ENCODE data around the gene NUMA1. TPM values are rescaled to one million over a fixed set of nuclear protein-coding genes. Genes with fewer than 3 reads are reported as not detected.

The NUMA1 gene
- total and polyA plus RNA-seq, 3 experiments from 2014 or later: 73.5 to 110 (median 106) TPM

- Mint-ChIP-seq H3K36me3 (peaks cover 4 to 24% (median 10%) of the 10 kb centered on the region in 3 donors), H3K4me3 (no peak overlapping the region), H3K27me3 (no peaks in the 10 kb centered on the region), H3K27ac (peak overlapping the region in 3 of 8 donors; percentile 29 to 88 (median 48)), H3K9me3 (no peaks in the 10 kb centered on the region), H3K4me1 (peaks cover 18 to 31% (median 30%) of the 10 kb centered on the region in 3 donors)
- Histone ChIP-seq H3K9me3 (ENCODE audit: low read length) (no peaks in the 10 kb centered on the region), H3K27me3 (ENCODE audit: insufficient read depth, low read length, poor library complexity, severe bottlenecking) (no peaks in the 10 kb centered on the region), H3K4me3 (ENCODE audit: low read length) (no peak overlapping the region), H3K36me3 (ENCODE audit: insufficient read depth, low read length) (no peaks in the 10 kb centered on the region), H3K27ac (ENCODE audit: low read depth, low read length) (no peak overlapping the region), H3K4me1 (ENCODE audit: insufficient read depth, low read length) (peaks cover 5% of the 10 kb centered on the region)
- POLR2A ChIA-PET: no interaction called here
- CTCF ChIA-PET: no interaction called here
- DNase-seq: no peak
Observed at GRCh38 chr11:72072348-72072747, 8.0 kb downstream of the NUMA1 start.

- Histone ChIP-seq H3K27ac (ENCODE audit: low read depth, low read length) (no peak overlapping the region), H3K27me3 (ENCODE audit: insufficient read depth, low read length, poor library complexity, severe bottlenecking) (no peaks in the 10 kb centered on the region), H3K36me3 (ENCODE audit: insufficient read depth, low read length) (no peaks in the 10 kb centered on the region), H3K4me3 (ENCODE audit: low read length) (no peak overlapping the region), H3K4me1 (ENCODE audit: insufficient read depth, low read length) (peaks cover 5% of the 10 kb centered on the region), H3K9me3 (ENCODE audit: low read length) (no peaks in the 10 kb centered on the region)
- Mint-ChIP-seq H3K4me1 (peaks cover 15 to 27% (median 23%) of the 10 kb centered on the region in 3 donors), H3K27me3 (no peaks in the 10 kb centered on the region), H3K9me3 (no peaks in the 10 kb centered on the region), H3K36me3 (peaks cover 4 to 24% (median 8%) of the 10 kb centered on the region in 3 donors), H3K27ac (peak overlapping the region in 3 of 8 donors; percentile 20 to 75 (median 25)), H3K4me3 (no peak overlapping the region)
- no peak for DNase-seq
- CTCF ChIA-PET: no interaction called here
- POLR2A ChIA-PET: no interaction called here
Observed at GRCh38 chr11:72070491-72070890, 9.9 kb downstream of the NUMA1 start.

- peaks cover 5% of the 10 kb centered on the region for H3K4me1 ChIP-seq (ENCODE audit: insufficient read depth, low read length)
- POLR2A ChIA-PET: no interaction called here
- no peak overlapping the region for H3K27ac ChIP-seq (ENCODE audit: low read depth, low read length)
- H3K4me3 Mint-ChIP-seq: no peak overlapping the region
- CTCF ChIA-PET: no interaction called here
- peaks cover 15 to 24% (median 23%) of the 10 kb centered on the region in 3 donors for H3K4me1 Mint-ChIP-seq
- H3K9me3 ChIP-seq (ENCODE audit: low read length): no peaks in the 10 kb centered on the region
- peaks cover 4 to 24% (median 8%) of the 10 kb centered on the region in 3 donors for H3K36me3 Mint-ChIP-seq
- H3K9me3 Mint-ChIP-seq: no peaks in the 10 kb centered on the region
- no peaks in the 10 kb centered on the region for H3K27me3 ChIP-seq (ENCODE audit: insufficient read depth, low read length, poor library complexity, severe bottlenecking)
- DNase-seq: no peak
- no peaks in the 10 kb centered on the region for H3K27me3 Mint-ChIP-seq
- H3K4me3 ChIP-seq (ENCODE audit: low read length): no peak overlapping the region
- H3K36me3 ChIP-seq (ENCODE audit: insufficient read depth, low read length): no peaks in the 10 kb centered on the region
- H3K27ac Mint-ChIP-seq: peak overlapping the region in 3 of 8 donors; percentile 33 to 83 (median 63)
Observed at GRCh38 chr11:72069787-72070251, 10.5 kb downstream of the NUMA1 start.

- Histone ChIP-seq H3K4me3 (ENCODE audit: low read length) (no peak overlapping the region), H3K27ac (ENCODE audit: low read depth, low read length) (no peak overlapping the region), H3K36me3 (ENCODE audit: insufficient read depth, low read length) (no peaks in the 10 kb centered on the region), H3K27me3 (ENCODE audit: insufficient read depth, low read length, poor library complexity, severe bottlenecking) (no peaks in the 10 kb centered on the region), H3K9me3 (ENCODE audit: low read length) (no peaks in the 10 kb centered on the region), H3K4me1 (ENCODE audit: insufficient read depth, low read length) (peaks cover 5% of the 10 kb centered on the region)
- H3K36me3 Mint-ChIP-seq: peaks cover 4 to 23% (median 8%) of the 10 kb centered on the region in 3 donors
- no peak for DNase-seq
- ChIA-PET CTCF (no interaction called here), POLR2A (no interaction called here)
- H3K27me3 Mint-ChIP-seq: no peaks in the 10 kb centered on the region
- H3K9me3 Mint-ChIP-seq: no peaks in the 10 kb centered on the region
- H3K4me3 Mint-ChIP-seq: no peak overlapping the region
- H3K27ac Mint-ChIP-seq: peak overlapping the region in 6 of 8 donors; percentile 33 to 90 (median 78)
- peaks cover 15 to 24% (median 23%) of the 10 kb centered on the region in 3 donors for H3K4me1 Mint-ChIP-seq
Observed at GRCh38 chr11:72069200-72069599, 11.1 kb downstream of the NUMA1 start.

- DNase-seq: no peak
- Mint-ChIP-seq H3K27me3 (no peaks in the 10 kb centered on the region), H3K4me3 (no peak overlapping the region), H3K36me3 (peaks cover 0 to 20% (median 5%) of the 10 kb centered on the region in 3 donors), H3K4me1 (peaks cover 15 to 24% (median 23%) of the 10 kb centered on the region in 3 donors), H3K9me3 (no peaks in the 10 kb centered on the region), H3K27ac (peak overlapping the region in 3 of 8 donors; percentile 38 to 69 (median 65))
- CTCF ChIA-PET: no interaction called here
- Histone ChIP-seq H3K36me3 (ENCODE audit: insufficient read depth, low read length) (no peaks in the 10 kb centered on the region), H3K27ac (ENCODE audit: low read depth, low read length) (no peak overlapping the region), H3K27me3 (ENCODE audit: insufficient read depth, low read length, poor library complexity, severe bottlenecking) (no peaks in the 10 kb centered on the region), H3K9me3 (ENCODE audit: low read length) (no peaks in the 10 kb centered on the region), H3K4me3 (ENCODE audit: low read length) (no peak overlapping the region), H3K4me1 (ENCODE audit: insufficient read depth, low read length) (peaks cover 5% of the 10 kb centered on the region)
- POLR2A ChIA-PET: no interaction called here
Observed at GRCh38 chr11:72067676-72068075, 12.7 kb downstream of the NUMA1 start.

- Histone ChIP-seq H3K4me1 (ENCODE audit: insufficient read depth, low read length) (peaks cover 5% of the 10 kb centered on the region), H3K27me3 (ENCODE audit: insufficient read depth, low read length, poor library complexity, severe bottlenecking) (no peaks in the 10 kb centered on the region), H3K36me3 (ENCODE audit: insufficient read depth, low read length) (no peaks in the 10 kb centered on the region), H3K9me3 (ENCODE audit: low read length) (no peaks in the 10 kb centered on the region), H3K27ac (ENCODE audit: low read depth, low read length) (no peak overlapping the region), H3K4me3 (ENCODE audit: low read length) (no peak overlapping the region)
- POLR2A ChIA-PET: interaction anchor here (0.8 kb wide), 1 partner anchor 27 kb away, joined by 3 read pairs; no protein-coding TSS in a partner anchor
- H3K4me3 Mint-ChIP-seq: no peak overlapping the region
- H3K9me3 Mint-ChIP-seq: no peaks in the 10 kb centered on the region
- peaks cover 0 to 20% (median 5%) of the 10 kb centered on the region in 3 donors for H3K36me3 Mint-ChIP-seq
- peaks cover 13 to 21% (median 20%) of the 10 kb centered on the region in 3 donors for H3K4me1 Mint-ChIP-seq
- DNase-seq: no peak
- CTCF ChIA-PET: interaction anchor here (1.0 kb wide), 1 partner anchor 20 kb away, joined by 3 read pairs; no protein-coding TSS in a partner anchor
- no peaks in the 10 kb centered on the region for H3K27me3 Mint-ChIP-seq
- H3K27ac Mint-ChIP-seq: no peak overlapping the region
Observed at GRCh38 chr11:72067266-72067665, 13.1 kb downstream of the NUMA1 start.

GRCh38 chr11:72066855-72067254, 13.5 kb downstream of the NUMA1 start:
- peaks cover 5% of the 10 kb centered on the region for H3K4me1 ChIP-seq (ENCODE audit: insufficient read depth, low read length)
- no peak overlapping the region for H3K27ac ChIP-seq (ENCODE audit: low read depth, low read length)
- no peaks in the 10 kb centered on the region for H3K36me3 ChIP-seq (ENCODE audit: insufficient read depth, low read length)
- Mint-ChIP-seq H3K9me3 (no peaks in the 10 kb centered on the region), H3K36me3 (peaks cover 1 to 22% (median 6%) of the 10 kb centered on the region in 3 donors), H3K27me3 (no peaks in the 10 kb centered on the region), H3K27ac (no peak overlapping the region), H3K4me1 (peaks cover 11 to 17% (median 16%) of the 10 kb centered on the region in 3 donors), H3K4me3 (no peak overlapping the region)
- ChIA-PET POLR2A (interaction anchor here (0.8 kb wide), 1 partner anchor 27 kb away, joined by 3 read pairs; no protein-coding TSS in a partner anchor), CTCF (interaction anchor here (1.0 kb wide), 1 partner anchor 20 kb away, joined by 3 read pairs; no protein-coding TSS in a partner anchor)
- no peaks in the 10 kb centered on the region for H3K27me3 ChIP-seq (ENCODE audit: insufficient read depth, low read length, poor library complexity, severe bottlenecking)
- DNase-seq: no peak
- H3K4me3 ChIP-seq (ENCODE audit: low read length): no peak overlapping the region
- no peaks in the 10 kb centered on the region for H3K9me3 ChIP-seq (ENCODE audit: low read length)

- Mint-ChIP-seq H3K9me3 (no peaks in the 10 kb centered on the region), H3K27ac (peak overlapping the region in 2 of 8 donors; percentile 17 to 71), H3K4me3 (no peak overlapping the region), H3K27me3 (no peaks in the 10 kb centered on the region), H3K4me1 (no peaks in the 10 kb centered on the region), H3K36me3 (peaks cover 4 to 12% (median 6%) of the 10 kb centered on the region in 3 donors)
- DNase-seq: no peak
- POLR2A ChIA-PET: no interaction called here
- CTCF ChIA-PET: no interaction called here
- H3K36me3 ChIP-seq (ENCODE audit: insufficient read depth, low read length): no peaks in the 10 kb centered on the region
- H3K4me3 ChIP-seq (ENCODE audit: low read length): no peak overlapping the region
- no peaks in the 10 kb centered on the region for H3K9me3 ChIP-seq (ENCODE audit: low read length)
- no peaks in the 10 kb centered on the region for H3K27me3 ChIP-seq (ENCODE audit: insufficient read depth, low read length, poor library complexity, severe bottlenecking)
- H3K27ac ChIP-seq (ENCODE audit: low read depth, low read length): no peak overlapping the region
- no peaks in the 10 kb centered on the region for H3K4me1 ChIP-seq (ENCODE audit: insufficient read depth, low read length)
Observed at GRCh38 chr11:72061739-72062396, 18.5 kb downstream of the NUMA1 start.

All from CD8-positive, alpha-beta memory T cell (primary cell).